Common myeloid progenitor, CD34-positive (primary cell): ENCODE measurements around the gene DUSP3.

Source experiments
- CTCF ChIA-PET: fragments of 350-600 bp; sonication (Branson Sonifier 250); formaldehyde crosslinking; loops from one replicate; lab custom pipeline; 2021; ENCODE audit warnings: antibody characterized with exemption; lab: Charles Lee
- POLR2A ChIA-PET: fragments of 350-600 bp; sonication (Branson Sonifier 250); formaldehyde crosslinking; loops from one replicate; lab custom pipeline; 2021; ENCODE audit warnings: antibody characterized with exemption; lab: Charles Lee
- DNase-seq, 3 donors: peaks; one replicate each; pipeline versions ENCODE4 v3.0.0 to v3.0.0-alpha.2; 2013
- H3K27ac ChIP-seq, 2 experiments: 1 replicate in 1 of 2; 2 replicates in 1 of 2; pipeline ENCODE4 v1.7.0; 2013; ENCODE audit warnings: inconsistent platforms in 2 of 2, low read length in 2 of 2, mild to moderate bottlenecking in 2 of 2, low read depth in 1 of 2, moderate library complexity in 1 of 2; ENCODE audit not compliant: severe bottlenecking in 2 of 2, insufficient read depth in 1 of 2, poor library complexity in 1 of 2
- H3K27me3 ChIP-seq, 5 experiments: replicated peaks in 2 of 5; 1 replicate in 3 of 5; 2 replicates in 2 of 5; pipeline versions ENCODE4 v1.6.1 to v1.7.0; 2013; ENCODE audit warnings: low read length in 4 of 5, mild to moderate bottlenecking in 2 of 5, moderate library complexity in 2 of 5, inconsistent platforms in 1 of 5; ENCODE audit not compliant: insufficient read depth in 5 of 5, control insufficient read depth in 4 of 5
- H3K36me3 ChIP-seq, 4 experiments: 1 replicate in 2 of 4; 2 replicates in 2 of 4; pipeline versions ENCODE4 v1.6.1 to v1.7.0; 2013; ENCODE audit warnings: low read length in 3 of 4, control low read depth in 1 of 4, mild to moderate bottlenecking in 1 of 4; ENCODE audit not compliant: control insufficient read depth in 4 of 4, insufficient read depth in 4 of 4
- H3K4me1 ChIP-seq, 4 experiments: 1 replicate in 3 of 4; 2 replicates in 1 of 4; pipeline versions ENCODE4 v1.6.1 to v1.7.1; 2013; ENCODE audit warnings: low read length in 3 of 4, mild to moderate bottlenecking in 3 of 4, control low read depth in 1 of 4, inconsistent platforms in 1 of 4, moderate library complexity in 1 of 4; ENCODE audit not compliant: control insufficient read depth in 4 of 4, insufficient read depth in 4 of 4; ENCODE audit errors: control extremely low read depth in 1 of 4
- H3K4me3 ChIP-seq, 7 experiments: 1 replicate in 4 of 7; 2 replicates in 3 of 7; pipeline versions ENCODE4 v1.5.1 to v1.7.0; 2013; ENCODE audit warnings: mild to moderate bottlenecking in 7 of 7, low read length in 6 of 7, moderate library complexity in 6 of 7, inconsistent platforms in 2 of 7, low read depth in 2 of 7, control low read depth in 1 of 7; ENCODE audit not compliant: insufficient read depth in 4 of 7, control insufficient read depth in 1 of 7; ENCODE audit errors: extremely low read depth in 1 of 7
- H3K9me3 ChIP-seq, 5 experiments: 1 replicate in 4 of 5; 2 replicates in 1 of 5; pipeline versions ENCODE4 v1.6.1 to v1.7.1; 2013; ENCODE audit warnings: low read length in 4 of 5, mild to moderate bottlenecking in 2 of 5, inconsistent platforms in 1 of 5, low read depth in 1 of 5, moderate library complexity in 1 of 5; ENCODE audit not compliant: control insufficient read depth in 4 of 5, insufficient read depth in 2 of 5; ENCODE audit errors: control extremely low read depth in 1 of 5
- WGBS: methylation state at CpG from one replicate; pipeline ENCODE4 v1.1.5; 2013; ENCODE audit not compliant: insufficient coverage; 5-methylcytosine and 5-hydroxymethylcytosine counted together

Gene DUSP3

DNA sequence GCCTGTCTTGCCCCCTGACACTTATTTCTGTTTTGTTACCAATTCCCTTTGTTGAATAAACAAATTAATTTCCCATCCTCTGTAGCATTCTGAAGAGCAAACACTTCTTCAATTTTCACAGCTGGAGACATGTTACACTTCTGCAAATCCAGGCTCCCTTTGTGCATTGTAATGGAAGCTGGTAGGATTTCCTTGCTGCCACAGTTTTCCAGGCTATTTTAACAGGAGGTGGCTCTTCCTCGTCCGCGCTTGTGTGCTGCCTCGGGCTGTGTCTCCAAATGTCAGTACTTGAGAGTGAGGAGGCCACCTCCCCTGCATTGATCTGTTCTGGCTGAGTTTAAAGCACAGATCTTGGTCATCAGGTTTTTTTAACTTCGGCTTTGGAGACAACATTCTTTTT lies 60.2 kb downstream of the DUSP3 start:
- WGBS: 98% methylated on average over 5 of the region's 5 CpGs
- Histone ChIP-seq H3K36me3 (no peaks in the 10 kb centered on the region), H3K4me3 (no peak overlapping the region), H3K4me1 (peaks cover 8 to 29% (median 25%) of the 10 kb centered on the region in 4 experiments), H3K27ac (no peak overlapping the region), H3K9me3 (no peaks in the 10 kb centered on the region), H3K27me3 (peaks cover 0 to 8% (median 2%) of the 10 kb centered on the region in 5 experiments)
- ChIA-PET CTCF (interaction anchor here (5.9 kb wide), 1 partner anchor 24 kb away, joined by 37 read pairs; no protein-coding TSS in a partner anchor), POLR2A (interaction anchor here (0.6 kb wide), 1 partner anchor 25 kb away, joined by 8 read pairs; no protein-coding TSS in a partner anchor)
- no peak for DNase-seq

DNA sequence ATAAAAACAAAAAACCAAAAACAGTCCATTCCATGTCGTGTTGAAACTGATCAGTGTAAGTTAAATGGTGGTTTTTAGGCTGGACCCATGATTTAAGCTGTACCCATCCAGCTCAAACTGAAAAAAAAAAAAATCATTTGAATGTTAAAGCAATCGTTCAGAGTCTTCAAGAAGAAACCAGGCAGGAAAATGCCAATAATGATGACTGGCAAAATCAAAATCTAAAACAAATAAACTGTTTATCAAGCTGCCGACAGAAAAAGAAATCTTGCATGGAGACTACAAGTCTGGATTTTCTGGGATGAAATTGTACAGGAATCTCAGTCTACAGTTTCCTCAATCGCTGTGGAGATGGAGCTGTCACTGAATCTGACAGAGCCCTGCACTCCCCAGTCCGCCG lies 60.9 kb downstream of the DUSP3 start:
- ChIA-PET POLR2A (interaction anchor here (0.6 kb wide), 1 partner anchor 26 kb away, joined by 8 read pairs; no protein-coding TSS in a partner anchor), CTCF (interaction anchor here (1.0 to 5.9 kb wide), 2 partner anchors 9 to 23 kb away, joined by 3 to 37 read pairs; no protein-coding TSS in a partner anchor)
- no peak overlapping the region for H3K27ac ChIP-seq
- DNase-seq: no peak
- H3K36me3 ChIP-seq: no peaks in the 10 kb centered on the region
- H3K9me3 ChIP-seq: no peaks in the 10 kb centered on the region
- H3K27me3 ChIP-seq: peaks cover 0 to 12% (median 2%) of the 10 kb centered on the region in 5 experiments
- H3K4me1 ChIP-seq: peaks cover 12 to 34% (median 31%) of the 10 kb centered on the region in 4 experiments
- H3K4me3 ChIP-seq: no peak overlapping the region
- WGBS: 89% methylated on average over 4 of the region's 6 CpGs
